Mucosa of rectum (tissue), 2 donors: ENCODE measurements around the gene SLC25A26.

Experiments
- H3K27ac ChIP-seq, 2 donors: one replicate each; pipeline ENCODE4 v1.7.0; 2013; ENCODE audit warnings: inconsistent platforms in 2 of 2, low read depth in 2 of 2, low read length in 2 of 2
- H3K27me3 ChIP-seq, 2 donors: one replicate each; pipeline ENCODE4 v1.7.0; 2013; ENCODE audit warnings: low read length in 2 of 2; ENCODE audit not compliant: control insufficient read depth in 2 of 2, insufficient read depth in 2 of 2
- H3K36me3 ChIP-seq, 2 donors: one replicate each; pipeline ENCODE4 v1.7.0; 2013; ENCODE audit warnings: low read length in 2 of 2; ENCODE audit not compliant: control insufficient read depth in 2 of 2, insufficient read depth in 2 of 2
- H3K4me1 ChIP-seq, 2 donors: one replicate each; pipeline ENCODE4 v1.7.0; 2013; ENCODE audit warnings: low read length in 2 of 2, mild to moderate bottlenecking in 1 of 2; ENCODE audit not compliant: control insufficient read depth in 2 of 2, insufficient read depth in 2 of 2
- H3K4me3 ChIP-seq, 2 donors: one replicate each; pipeline ENCODE4 v1.7.0; 2013; ENCODE audit warnings: low read length in 2 of 2
- H3K9ac ChIP-seq, 2 donors: one replicate each; pipeline ENCODE4 v1.7.0; 2013; ENCODE audit warnings: low read length in 2 of 2, low read depth in 1 of 2, mild to moderate bottlenecking in 1 of 2
- H3K9me3 ChIP-seq, 2 donors: one replicate each; pipeline ENCODE4 v1.7.0; 2013; ENCODE audit warnings: low read length in 2 of 2; ENCODE audit not compliant: control insufficient read depth in 2 of 2
- donor health status: healthy.
- donor health status: Normal muscosa, but diverticular disease.

SLC25A26 gene

DNA sequence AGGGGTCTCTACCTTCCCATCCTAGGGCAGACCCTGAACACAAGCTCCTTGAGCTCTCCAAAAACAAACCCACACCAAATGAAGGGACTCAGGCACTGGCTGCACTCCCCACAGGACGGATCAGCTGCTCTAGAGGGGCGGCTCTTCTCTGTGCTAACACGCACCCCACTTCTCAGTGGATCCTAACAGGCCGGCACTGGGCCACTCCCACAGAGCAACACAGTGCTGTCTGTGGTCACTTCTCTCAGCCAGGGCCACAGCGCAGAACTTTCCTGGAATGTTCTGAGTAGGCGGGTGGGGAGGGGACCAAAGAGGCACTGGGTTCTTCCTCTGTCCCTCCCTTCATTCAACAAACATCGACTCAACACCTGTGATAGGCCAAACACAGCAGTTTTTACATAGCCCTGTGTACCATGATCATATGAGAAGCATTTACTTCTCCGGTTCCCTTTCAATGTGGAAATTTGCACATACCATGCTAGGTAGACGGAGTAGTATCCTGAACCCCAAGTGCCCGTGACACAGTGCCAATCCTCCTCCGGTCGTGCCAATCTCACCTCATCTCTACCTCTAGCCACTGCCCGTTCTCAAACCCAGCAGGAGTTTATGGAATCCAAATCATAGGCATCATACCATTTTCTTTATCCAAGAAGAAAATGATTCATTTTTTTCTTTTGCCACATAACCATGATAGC, 181.9 kb downstream of the SLC25A26 start:
- Histone ChIP-seq H3K4me3 (no peak overlapping the region), H3K27ac (no peak overlapping the region), H3K36me3 (peaks cover 47 to 63% of the 10 kb centered on the region in 2 donors), H3K4me1 (peaks cover 0 to under 1% of the 10 kb centered on the region in 2 donors), H3K9me3 (no peaks in the 10 kb centered on the region), H3K27me3 (no peaks in the 10 kb centered on the region), H3K9ac (no peak overlapping the region)

- Histone ChIP-seq H3K36me3 (peaks cover 40 to 61% of the 10 kb centered on the region in 2 donors), H3K27ac (peak overlapping the region in 1 of 2 donors; percentile 16), H3K4me1 (peaks cover 4 to 5% of the 10 kb centered on the region in 2 donors), H3K4me3 (no peak overlapping the region), H3K27me3 (no peaks in the 10 kb centered on the region), H3K9me3 (no peaks in the 10 kb centered on the region), H3K9ac (no peak overlapping the region)
These were observed 182.7 kb downstream of the SLC25A26 start for GRCh38 chr3:66403323-66403990.

DNA sequence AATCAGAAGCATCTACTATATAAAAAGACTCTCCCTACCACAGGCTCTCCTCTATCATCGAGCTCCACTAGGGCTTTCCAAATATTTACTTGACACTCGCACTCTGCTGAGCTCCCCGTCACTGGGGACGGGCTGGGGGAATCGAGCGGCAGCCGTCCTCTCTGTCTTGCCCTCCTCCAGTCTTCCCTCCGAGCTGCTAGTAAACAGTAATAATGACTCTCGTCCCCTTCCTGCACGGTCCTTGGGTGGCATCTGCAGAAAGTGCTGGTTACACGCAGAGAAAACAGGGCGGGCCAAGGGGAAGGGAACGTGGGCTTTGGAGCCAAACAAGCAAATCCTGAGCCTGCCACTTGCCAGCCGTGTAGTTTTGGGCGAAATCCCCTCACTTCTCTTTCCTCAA, 183.4 kb downstream of the SLC25A26 start:
- H3K4me3 ChIP-seq: no peak overlapping the region
- H3K36me3 ChIP-seq: peaks cover 38 to 55% of the 10 kb centered on the region in 2 donors
- no peaks in the 10 kb centered on the region for H3K9me3 ChIP-seq
- no peak overlapping the region for H3K27ac ChIP-seq
- no peaks in the 10 kb centered on the region for H3K27me3 ChIP-seq
- H3K9ac ChIP-seq: no peak overlapping the region
- H3K4me1 ChIP-seq: peaks cover 4 to 7% of the 10 kb centered on the region in 2 donors

DNA sequence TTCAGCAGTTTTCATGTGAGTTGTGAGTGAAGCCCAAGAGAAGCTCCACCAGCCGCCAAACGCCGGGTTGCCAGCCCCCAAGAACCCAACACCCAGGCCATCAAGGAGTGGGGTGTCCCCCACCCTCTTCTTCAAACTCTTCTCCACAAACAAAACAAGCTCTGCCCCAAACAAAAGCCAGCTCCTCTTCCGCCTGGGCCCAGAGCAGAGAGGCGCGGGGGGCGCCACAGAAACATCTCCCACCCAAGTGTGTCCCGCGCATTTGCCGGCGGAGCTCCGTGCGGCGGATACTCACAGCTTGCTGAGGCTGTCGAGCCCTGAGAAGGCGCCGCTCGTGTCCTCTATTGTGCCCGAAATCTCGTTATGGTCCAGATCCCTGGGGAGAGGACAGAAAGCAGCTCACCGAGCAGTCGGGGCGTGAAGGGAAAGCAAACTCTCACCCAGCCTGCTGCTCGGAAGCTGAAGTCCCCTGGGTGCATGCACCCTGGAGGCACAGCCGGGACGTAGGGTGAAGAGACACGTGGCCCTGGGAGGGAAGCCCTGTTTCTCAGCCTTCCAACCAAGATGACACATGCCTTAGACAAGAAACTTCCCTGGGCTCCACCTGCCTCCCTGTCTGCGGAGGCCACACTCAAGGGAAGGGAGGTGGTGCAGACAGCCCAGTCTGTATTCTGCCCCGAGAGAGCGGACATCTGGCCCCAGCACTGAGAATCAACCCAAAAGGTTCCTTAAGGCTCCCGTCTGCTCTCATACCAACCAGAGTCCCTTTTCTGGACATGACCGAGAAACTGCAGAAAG, 184.3 kb downstream of the SLC25A26 start:
- Histone ChIP-seq H3K9ac (no peak overlapping the region), H3K27me3 (no peaks in the 10 kb centered on the region), H3K27ac (no peak overlapping the region), H3K9me3 (no peaks in the 10 kb centered on the region), H3K4me1 (peaks cover 4 to 7% of the 10 kb centered on the region in 2 donors), H3K36me3 (peaks cover 44 to 59% of the 10 kb centered on the region in 2 donors), H3K4me3 (no peak overlapping the region)

DNA sequence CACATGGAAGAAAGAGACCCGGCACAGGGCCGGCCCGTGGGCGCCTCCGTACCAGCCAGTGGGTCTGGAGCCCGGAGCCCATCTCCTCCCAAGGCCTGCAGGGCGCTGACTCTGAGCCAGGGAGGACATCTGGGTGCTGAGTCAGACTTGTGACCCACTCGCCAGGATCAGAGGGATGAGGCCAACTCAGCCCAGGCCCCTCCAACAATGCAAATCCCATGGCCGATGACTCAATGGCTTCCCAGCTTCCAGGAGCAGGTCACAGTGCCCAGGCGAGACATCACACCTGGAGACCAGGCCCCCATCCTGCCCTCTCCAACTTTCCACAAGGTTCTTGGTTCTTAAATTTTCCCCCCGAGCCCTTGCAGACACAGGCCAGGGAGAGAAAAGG, 184.9 kb downstream of the SLC25A26 start:
- Histone ChIP-seq H3K27me3 (no peaks in the 10 kb centered on the region), H3K36me3 (peaks cover 47 to 63% of the 10 kb centered on the region in 2 donors), H3K4me1 (peaks cover 4 to 7% of the 10 kb centered on the region in 2 donors), H3K9me3 (no peaks in the 10 kb centered on the region), H3K4me3 (no peak overlapping the region), H3K27ac (no peak overlapping the region), H3K9ac (no peak overlapping the region)

DNA sequence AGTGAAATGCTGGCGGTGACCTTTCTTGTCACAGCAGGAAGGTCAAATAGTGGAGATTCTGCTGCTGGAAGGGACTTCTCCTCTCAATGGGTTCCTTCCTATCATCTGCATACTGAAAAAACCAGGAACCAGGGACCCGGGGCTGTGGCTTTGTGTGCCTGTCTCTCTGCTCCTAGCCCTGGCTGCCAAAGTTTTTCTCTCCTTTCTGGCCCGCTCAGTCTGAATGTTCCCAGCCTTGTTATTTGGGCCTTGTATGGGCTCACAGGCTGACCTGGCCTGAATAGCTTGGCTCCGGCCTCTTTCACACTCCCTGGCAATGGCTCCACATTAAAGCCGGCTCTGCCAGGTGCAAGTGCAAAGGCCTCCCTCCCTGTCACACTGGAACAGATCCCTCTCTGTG, 185.4 kb downstream of the SLC25A26 start:
- Histone ChIP-seq H3K4me1 (peaks cover 4 to 7% of the 10 kb centered on the region in 2 donors), H3K9me3 (no peaks in the 10 kb centered on the region), H3K27ac (no peak overlapping the region), H3K9ac (no peak overlapping the region), H3K4me3 (no peak overlapping the region), H3K27me3 (no peaks in the 10 kb centered on the region), H3K36me3 (peaks cover 47 to 68% of the 10 kb centered on the region in 2 donors)

- Histone ChIP-seq H3K27me3 (no peaks in the 10 kb centered on the region), H3K9ac (no peak overlapping the region), H3K4me3 (no peak overlapping the region), H3K4me1 (peaks cover 6 to 7% of the 10 kb centered on the region in 2 donors), H3K36me3 (peaks cover 46 to 67% of the 10 kb centered on the region in 2 donors), H3K27ac (no peak overlapping the region), H3K9me3 (no peaks in the 10 kb centered on the region)
These were observed 186.2 kb downstream of the SLC25A26 start for GRCh38 chr3:66406831-66407610.

DNA sequence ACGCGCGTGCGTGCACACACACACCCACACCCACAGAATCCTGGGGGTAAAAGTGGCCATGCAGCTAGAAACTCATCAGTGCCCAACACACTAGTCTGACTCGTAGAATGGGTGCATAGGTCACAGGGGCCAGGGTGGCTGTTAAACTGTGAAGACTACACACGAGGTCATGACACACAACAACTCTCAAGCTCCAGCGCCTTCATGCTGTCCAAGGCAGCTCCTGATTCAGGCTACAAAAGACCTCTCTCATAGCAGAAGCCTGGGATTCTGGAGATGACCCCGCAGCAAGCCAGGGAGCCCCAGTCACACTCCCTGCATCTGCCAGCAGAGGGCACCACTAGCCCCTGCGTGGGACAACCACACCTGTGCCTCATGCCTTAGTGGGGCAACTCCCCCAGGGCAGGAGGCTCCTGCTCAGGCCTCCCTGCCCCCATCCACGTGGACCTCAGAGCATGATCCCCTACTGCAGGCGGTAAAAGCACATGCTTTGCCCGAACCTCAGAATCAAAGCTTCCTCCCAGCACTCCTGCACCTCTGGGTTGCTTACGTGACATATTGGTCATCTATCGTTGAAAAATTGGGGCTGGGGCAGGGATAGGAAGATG, 186.9 kb downstream of the SLC25A26 start:
- H3K4me3 ChIP-seq: no peak overlapping the region
- no peaks in the 10 kb centered on the region for H3K9me3 ChIP-seq
- no peaks in the 10 kb centered on the region for H3K27me3 ChIP-seq
- no peak overlapping the region for H3K9ac ChIP-seq
- peaks cover 7% of the 10 kb centered on the region in 2 donors for H3K4me1 ChIP-seq
- no peak overlapping the region for H3K27ac ChIP-seq
- peaks cover 51 to 67% of the 10 kb centered on the region in 2 donors for H3K36me3 ChIP-seq
